ENCODE results near the gene ROBO2. TPM values are rescaled to one million over a fixed set of nuclear protein-coding genes. Genes with fewer than 3 reads are reported as not detected.
A peak's percentile ranks its signal among the peaks of the same experiment; 100 is the strongest.

Gene ROBO2
- polyA plus RNA-seq, 1 experiment = 16.3 TPM

- Histone ChIP-seq H3K27ac (ENCODE audit: low read depth, low read length) (no peak overlapping the region), H3K9me3 (ENCODE audit: control insufficient read depth, insufficient read depth, low read length) (no peaks in the 10 kb centered on the region), H3K4me3 (ENCODE audit: low read depth, low read length) (peak overlapping the region; percentile 64), H3K27me3 (ENCODE audit: control insufficient read depth, insufficient read depth, low read length) (peaks cover 8% of the 10 kb centered on the region)
- POLR2A ChIA-PET = interaction anchor here (0.9 kb wide), 1 partner anchor 249 kb away, joined by 3 read pairs; no protein-coding TSS in a partner anchor
- DNase-seq (ENCODE audit: low read depth, low spot score) = peak; percentile 70
- CTCF ChIA-PET = interaction anchor here (0.5 to 4.4 kb wide), 36 partner anchors 12 to 1970 kb away, joined by 3 to 45 read pairs (median 4); no protein-coding TSS in a partner anchor
- peak; percentile 76 for TF ChIP-seq CTCF (IDR thresholded peaks at IDR 0.05; ENCODE audit: low read depth, low read length)
These were observed 1.4 kb upstream of the ROBO2 start for GRCh38 chr3:77038468-77038929.

GRCh38 chr3:77038930-77039605, 831 bp upstream of the ROBO2 start:
- peaks cover 8% of the 10 kb centered on the region for H3K27me3 ChIP-seq (ENCODE audit: control insufficient read depth, insufficient read depth, low read length)
- H3K9me3 ChIP-seq (ENCODE audit: control insufficient read depth, insufficient read depth, low read length) = no peaks in the 10 kb centered on the region
- H3K27ac ChIP-seq (ENCODE audit: low read depth, low read length) = no peak overlapping the region
- TF ChIP-seq CTCF (IDR thresholded peaks at IDR 0.05; ENCODE audit: low read depth, low read length) = no peak
- POLR2A ChIA-PET = interaction anchor here (0.9 kb wide), 1 partner anchor 248 kb away, joined by 3 read pairs; no protein-coding TSS in a partner anchor
- H3K4me3 ChIP-seq (ENCODE audit: low read depth, low read length) = peak overlapping the region; percentile 64
- no peak for DNase-seq (ENCODE audit: low read depth, low spot score)
- CTCF ChIA-PET = interaction anchor here (0.5 to 4.4 kb wide), 36 partner anchors 12 to 1970 kb away, joined by 3 to 45 read pairs (median 4); no protein-coding TSS in a partner anchor

GRCh38 chr3:77040216-77040615, 317 bp downstream of the ROBO2 start:
- POLR2A ChIA-PET = no interaction called here
- H3K27ac ChIP-seq (ENCODE audit: low read depth, low read length) = no peak overlapping the region
- CTCF ChIA-PET = interaction anchor here (0.6 to 4.4 kb wide), 2 partner anchors 217 to 281 kb away, joined by 3 to 45 read pairs; no protein-coding TSS in a partner anchor
- no peak for TF ChIP-seq CTCF (IDR thresholded peaks at IDR 0.05; ENCODE audit: low read depth, low read length)
- no peaks in the 10 kb centered on the region for H3K9me3 ChIP-seq (ENCODE audit: control insufficient read depth, insufficient read depth, low read length)
- H3K27me3 ChIP-seq (ENCODE audit: control insufficient read depth, insufficient read depth, low read length) = peaks cover 8% of the 10 kb centered on the region
- DNase-seq (ENCODE audit: low read depth, low spot score) = no peak
- H3K4me3 ChIP-seq (ENCODE audit: low read depth, low read length) = peak overlapping the region; percentile 64

GRCh38 chr3:77040926-77041722, 1.2 kb downstream of the ROBO2 start:
- Histone ChIP-seq H3K4me3 (ENCODE audit: low read depth, low read length) (peak overlapping the region; percentile 31), H3K27me3 (ENCODE audit: control insufficient read depth, insufficient read depth, low read length) (peaks cover 8% of the 10 kb centered on the region), H3K27ac (ENCODE audit: low read depth, low read length) (no peak overlapping the region), H3K9me3 (ENCODE audit: control insufficient read depth, insufficient read depth, low read length) (no peaks in the 10 kb centered on the region)
- ChIA-PET CTCF (interaction anchor here (1.1 kb wide), 1 partner anchor 362 kb away, joined by 3 read pairs; no protein-coding TSS in a partner anchor), POLR2A (no interaction called here)
- no peak for TF ChIP-seq CTCF (IDR thresholded peaks at IDR 0.05; ENCODE audit: low read depth, low read length)
- DNase-seq (ENCODE audit: low read depth, low spot score) = no peak

Measured in AG04450 (cell line).